Small intestine (tissue), 7 donors: Measurements from ENCODE around the gene C1QTNF9. TPM values are rescaled to one million over a fixed set of nuclear protein-coding genes. Genes with fewer than 3 reads are reported as not detected.
"Not testable (repeated sequence)": the region's sequence is repeated elsewhere in the genome, so short reads cannot be mapped to it uniquely, and the experiment has no call there.

Experiments
- DNase-seq, 2 donors: peaks; one replicate each; pipeline versions ENCODE4 v3.0.0 to v3.0.0-alpha.2; 2013
- FAIRE-seq: peaks from 2 replicates; lab custom pipeline; 2012; peaks lifted over from hg19 to GRCh38; lab: Jason Lieb, UNC
- H3K27ac ChIP-seq, 3 donors: one replicate each; pipeline ENCODE4 v1.5.1; 2013; ENCODE audit warnings: low read length in 2 of 3, mild to moderate bottlenecking in 2 of 3, control low read depth in 1 of 3, inconsistent platforms in 1 of 3, low read depth in 1 of 3, moderate library complexity in 1 of 3
- H3K27me3 ChIP-seq, 3 donors: one replicate each; pipeline ENCODE4 v1.6.1; 2013; ENCODE audit warnings: low read length in 3 of 3, inconsistent platforms in 1 of 3; ENCODE audit not compliant: control insufficient read depth in 3 of 3, insufficient read depth in 3 of 3
- H3K36me3 ChIP-seq, 3 donors: one replicate each; pipeline ENCODE4 v1.6.1; 2013; ENCODE audit warnings: low read length in 3 of 3, inconsistent platforms in 1 of 3, low read depth in 1 of 3, mild to moderate bottlenecking in 1 of 3, moderate library complexity in 1 of 3; ENCODE audit not compliant: control insufficient read depth in 3 of 3, insufficient read depth in 2 of 3
- H3K4me1 ChIP-seq, 3 donors: one replicate each; pipeline ENCODE4 v1.6.1; 2013; ENCODE audit warnings: low read length in 2 of 3, inconsistent platforms in 1 of 3, low read depth in 1 of 3, mild to moderate bottlenecking in 1 of 3, moderate library complexity in 1 of 3; ENCODE audit not compliant: control insufficient read depth in 3 of 3, insufficient read depth in 2 of 3
- H3K4me3 ChIP-seq, 3 donors: one replicate each; pipeline ENCODE4 v1.5.1; 2013; ENCODE audit warnings: low read length in 3 of 3, control low read depth in 1 of 3, inconsistent platforms in 1 of 3, low read depth in 1 of 3, mild to moderate bottlenecking in 1 of 3, moderate library complexity in 1 of 3
- H3K9me3 ChIP-seq, 2 donors: one replicate each; pipeline ENCODE4 v1.6.1; 2013; ENCODE audit warnings: low read depth in 1 of 2, low read length in 1 of 2; ENCODE audit not compliant: control insufficient read depth in 2 of 2, insufficient read depth in 1 of 2
- WGBS, 3 donors: extraction: QIAGEN DNeasy Blood & Tissue Kit; methylation state at CpG; one replicate each; pipeline ENCODE4 v1.1.7; 2013; 5-methylcytosine and 5-hydroxymethylcytosine counted together
- polyA plus RNA-seq, 4 donors: library from polyadenylated mRNA; stranded (reverse) in 3 of 4; unstranded in 1 of 4; fragments of 200-250 nt in 3 of 4; fragments of 120-200 nt in 1 of 4; gene quantifications; one replicate each; pipeline versions ENCODE4 v1.2.1 to v1.2.3, GENCODE V29; 2013
- donor health status: healthy with polysubstance abuse.
- donor health status: control.
- donor health status: control.
- donor health status: Bipolar disorder and iron deficiency.
- donor health status: healthy.

C1QTNF9 gene
- polyA plus RNA-seq, 4 donors, result 0.15 to 0.22 TPM; not detected in 2

DNA sequence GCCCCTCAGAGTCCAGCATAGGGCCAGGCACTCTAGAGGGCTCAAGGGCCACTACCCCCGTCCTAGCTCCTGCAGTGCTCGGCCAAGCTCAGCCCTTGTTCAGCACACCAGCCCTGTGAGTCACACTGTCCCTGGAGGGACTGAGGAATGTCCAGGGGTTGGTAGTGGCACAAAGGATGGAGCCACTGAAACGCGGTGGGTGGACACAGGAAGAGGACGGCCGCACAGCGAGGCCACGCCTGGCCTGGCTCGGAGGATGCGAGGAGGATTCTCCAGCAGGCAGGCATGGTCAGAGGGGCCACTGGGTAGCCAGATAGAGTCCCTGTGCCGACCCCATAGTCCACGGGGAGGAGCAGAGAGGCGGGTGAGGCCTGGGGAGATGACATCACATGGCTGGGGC, 45.7 kb downstream of the C1QTNF9 start:
- FAIRE-seq, result no peak

GRCh38 chr13:24356270-24356669, 46.9 kb downstream of the C1QTNF9 start:
- DNase-seq (no peak), FAIRE-seq (no peak)
- no peaks in the 10 kb centered on the region for H3K36me3 ChIP-seq
- H3K27me3 ChIP-seq, result no peaks in the 10 kb centered on the region
- no peak overlapping the region for H3K27ac ChIP-seq
- 89 to 90% (median 89%) methylated on average over 7 of the region's 7 CpGs for WGBS, 3 donors
- H3K4me3 ChIP-seq, result no peak overlapping the region
- no peaks in the 10 kb centered on the region for H3K4me1 ChIP-seq
- H3K9me3 ChIP-seq, result no peaks in the 10 kb centered on the region

More for the DNA sequence above, 45.7 kb downstream of the C1QTNF9 start:
- H3K4me3 ChIP-seq, result no peak overlapping the region
- H3K9me3 ChIP-seq, result no peaks in the 10 kb centered on the region
- no peaks in the 10 kb centered on the region for H3K4me1 ChIP-seq
- H3K27me3 ChIP-seq, result no peaks in the 10 kb centered on the region
- 90 to 94% (median 90%) methylated on average over 13 of the region's 13 CpGs for WGBS, 3 donors
- no peak for DNase-seq
- H3K27ac ChIP-seq, result no peak overlapping the region
- H3K36me3 ChIP-seq, result no peaks in the 10 kb centered on the region

DNA sequence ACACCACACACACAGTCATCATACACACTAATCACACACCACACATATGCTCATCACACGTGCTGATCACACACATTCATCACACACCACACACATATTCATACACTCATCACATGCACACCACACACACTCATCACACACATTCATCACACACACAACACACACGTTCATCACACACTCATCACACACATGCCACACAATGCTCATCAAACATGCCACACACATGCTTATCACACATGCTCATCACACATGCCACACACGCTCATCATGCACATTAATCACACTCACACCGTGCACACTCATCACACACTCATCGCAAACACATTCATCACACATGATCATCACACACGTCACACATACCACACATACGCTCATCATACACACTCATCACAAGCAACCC, 47.5 kb downstream of the C1QTNF9 start:
- H3K9me3 ChIP-seq, result no peaks in the 10 kb centered on the region
- no peak for FAIRE-seq
- no peak overlapping the region for H3K4me3 ChIP-seq
- 92 to 95% (median 93%) methylated on average over 7 of the region's 7 CpGs for WGBS, 3 donors
- no peaks in the 10 kb centered on the region for H3K36me3 ChIP-seq
- no peaks in the 10 kb centered on the region for H3K4me1 ChIP-seq
- no peak for DNase-seq
- H3K27me3 ChIP-seq, result no peaks in the 10 kb centered on the region
- no peak overlapping the region for H3K27ac ChIP-seq

DNA sequence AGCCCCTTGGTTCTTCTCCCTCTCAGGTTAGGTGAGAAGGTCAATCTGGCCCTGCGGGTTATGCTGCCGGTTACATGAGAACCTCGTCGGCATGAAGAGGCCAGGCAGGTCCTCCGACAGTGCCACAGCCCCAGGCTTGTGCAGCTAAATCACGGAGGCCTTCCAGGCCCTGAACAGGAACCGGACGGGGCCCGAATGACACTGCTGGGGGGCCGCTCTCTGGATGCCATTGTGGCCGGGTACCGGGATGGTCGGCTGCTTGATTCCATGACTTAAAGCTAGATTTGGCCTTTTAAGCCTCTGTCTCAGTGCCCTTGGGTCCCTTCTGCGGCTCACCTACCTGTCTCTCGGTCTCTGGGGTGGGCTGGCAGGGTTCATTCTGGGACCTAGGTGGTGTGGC, 48.4 kb downstream of the C1QTNF9 start:
- Histone ChIP-seq H3K27ac (no peak overlapping the region), H3K9me3 (no peaks in the 10 kb centered on the region), H3K4me3 (no peak overlapping the region), H3K36me3 (no peaks in the 10 kb centered on the region), H3K4me1 (no peaks in the 10 kb centered on the region), H3K27me3 (no peaks in the 10 kb centered on the region)
- no peak for DNase-seq
- WGBS, 3 donors, result 92 to 95% (median 94%) methylated on average over 15 of the region's 15 CpGs
- FAIRE-seq, result no peak

DNA sequence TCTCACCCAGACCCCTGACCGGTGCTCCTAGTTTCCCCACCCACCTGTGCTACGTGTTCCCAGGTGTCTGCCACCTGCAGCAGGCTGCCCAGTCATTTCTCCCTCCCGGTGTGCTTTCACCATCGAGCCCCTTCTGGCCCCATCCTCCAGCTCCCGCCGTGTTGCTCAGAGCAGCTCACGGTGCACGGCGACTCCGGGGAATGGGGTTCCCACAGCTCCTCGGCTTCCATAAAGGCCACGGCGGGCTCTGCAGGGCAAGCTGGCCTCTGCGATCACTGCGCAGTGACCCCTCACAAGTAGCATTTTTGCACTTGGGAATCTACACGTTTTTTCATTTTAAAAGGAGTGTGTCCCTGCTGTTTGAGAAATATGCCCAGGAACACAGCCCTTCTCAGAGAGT, 49.5 kb downstream of the C1QTNF9 start:
- not testable (repeated sequence) for H3K4me1 ChIP-seq, DNase-seq, H3K36me3 ChIP-seq, H3K4me3 ChIP-seq, FAIRE-seq, H3K27me3 ChIP-seq, H3K9me3 ChIP-seq, H3K27ac ChIP-seq
- WGBS, 3 donors, result 85 to 90% (median 87%) methylated on average over 16 of the region's 16 CpGs

- H3K4me1 ChIP-seq, H3K27ac ChIP-seq, DNase-seq, H3K4me3 ChIP-seq, H3K27me3 ChIP-seq, H3K9me3 ChIP-seq, H3K36me3 ChIP-seq, FAIRE-seq: not testable (repeated sequence)
- WGBS, 3 donors, result 57 to 63% (median 63%) methylated on average over 9 of the region's 9 CpGs
Measured at GRCh38 chr13:24359252-24359651, 49.9 kb downstream of the C1QTNF9 start.

GRCh38 chr13:24360106-24360505, 50.7 kb downstream of the C1QTNF9 start:
- 92 to 93% (median 93%) methylated on average over 7 of the region's 7 CpGs for WGBS, 3 donors
- Histone ChIP-seq H3K27ac (no peak overlapping the region), H3K36me3 (no peaks in the 10 kb centered on the region), H3K4me3 (no peak overlapping the region), H3K4me1 (no peaks in the 10 kb centered on the region), H3K27me3 (no peaks in the 10 kb centered on the region), H3K9me3 (no peaks in the 10 kb centered on the region)
- FAIRE-seq (no peak), DNase-seq (no peak)

- 63 to 83% (median 66%) methylated on average over 2 of the region's 2 CpGs for WGBS, 3 donors
- Histone ChIP-seq H3K36me3 (no peaks in the 10 kb centered on the region), H3K4me1 (no peaks in the 10 kb centered on the region), H3K9me3 (no peaks in the 10 kb centered on the region), H3K27ac (no peak overlapping the region), H3K4me3 (no peak overlapping the region), H3K27me3 (no peaks in the 10 kb centered on the region)
- DNase-seq (peak in 1 of 2 donors; percentile 36), FAIRE-seq (no peak)
Measured at GRCh38 chr13:24361113-24361512, 51.7 kb downstream of the C1QTNF9 start.

- Histone ChIP-seq H3K4me3 (no peak overlapping the region), H3K27ac (no peak overlapping the region), H3K36me3 (no peaks in the 10 kb centered on the region), H3K27me3 (no peaks in the 10 kb centered on the region), H3K9me3 (no peaks in the 10 kb centered on the region), H3K4me1 (no peaks in the 10 kb centered on the region)
- WGBS, 3 donors, result 51 to 72% (median 65%) methylated on average over 7 to 8 of the region's 8 CpGs
- FAIRE-seq, result no peak
- peak; percentile 12 to 32 for DNase-seq
Measured at GRCh38 chr13:24361852-24362366, 52.5 kb downstream of the C1QTNF9 start.
